CD14-positive monocyte (primary cell): ENCODE results near the gene STRBP. TPM values are rescaled to one million over a fixed set of nuclear protein-coding genes. Genes with fewer than 3 reads are reported as not detected.

Experiments
- DNase-seq, 3 donors: peaks; one replicate each; pipeline ENCODE4 v3.0.0-alpha.2; 2011 to 2022
- H2AFZ ChIP-seq: 2 replicates; pipeline ENCODE4 v1.6.0; 2012; ENCODE audit warnings: mild to moderate bottlenecking, low read depth, low read length, inconsistent platforms; ENCODE audit not compliant: insufficient read depth, poor library complexity, severe bottlenecking
- H3K27ac ChIP-seq, 2 donors: 1 replicate in 1 of 2; 2 replicates in 1 of 2; pipeline ENCODE4 v1.5.1; 2012 to 2013; ENCODE audit warnings: low read length in 2 of 2, control low read depth in 1 of 2, inconsistent platforms in 1 of 2, low read depth in 1 of 2, mild to moderate bottlenecking in 1 of 2
- H3K27me3 ChIP-seq, 2 donors: one replicate each; pipeline versions ENCODE4 v1.6.0 to v1.6.1; 2011 to 2013; ENCODE audit warnings: low read length in 2 of 2; ENCODE audit not compliant: control insufficient read depth in 2 of 2, insufficient read depth in 2 of 2
- H3K36me3 ChIP-seq, 2 donors: replicated peaks in 1 of 2; 1 replicate in 1 of 2; 2 replicates in 1 of 2; pipeline versions ENCODE4 v1.5.1 to v1.6.1; 2012 to 2013; ENCODE audit warnings: low read length in 2 of 2, control low read depth in 1 of 2, inconsistent platforms in 1 of 2, mild to moderate bottlenecking in 1 of 2; ENCODE audit not compliant: insufficient read depth in 2 of 2, control insufficient read depth in 1 of 2
- H3K4me1 ChIP-seq, 2 donors: 1 replicate in 1 of 2; 2 replicates in 1 of 2; pipeline versions ENCODE4 v1.5.1 to v1.6.1; 2012 to 2013; ENCODE audit warnings: low read length in 2 of 2, control low read depth in 1 of 2, inconsistent platforms in 1 of 2, mild to moderate bottlenecking in 1 of 2, moderate library complexity in 1 of 2; ENCODE audit not compliant: insufficient read depth in 2 of 2, control insufficient read depth in 1 of 2
- H3K4me2 ChIP-seq: replicated peaks from 2 replicates; pipeline ENCODE3; 2012; ENCODE audit warnings: low read length, moderate library complexity, mild to moderate bottlenecking; ENCODE audit not compliant: poor library complexity, severe bottlenecking; ENCODE audit errors: extremely low read depth
- H3K4me3 ChIP-seq, 3 experiments: fragments of 200-600 bp in 1 of 3; sonication (generic) in 1 of 3; replicated peaks in 1 of 3; 1 replicate in 2 of 3; 2 replicates in 1 of 3; pipeline ENCODE4 v1.5.1; 2011 to 2013; ENCODE audit warnings: low read length in 3 of 3, mild to moderate bottlenecking in 3 of 3, control low read depth in 2 of 3, low read depth in 2 of 3, inconsistent platforms in 1 of 3, moderate library complexity in 1 of 3
- H3K79me2 ChIP-seq: 2 replicates; pipeline ENCODE4 v1.6.0; 2012; ENCODE audit warnings: mild to moderate bottlenecking, control low read depth, inconsistent platforms, low read length, moderate library complexity; ENCODE audit not compliant: insufficient read depth
- H3K9ac ChIP-seq: 2 replicates; pipeline ENCODE4 v1.6.0; 2017; ENCODE audit warnings: low read length, mild to moderate bottlenecking; ENCODE audit not compliant: insufficient read depth, poor library complexity, severe bottlenecking
- H3K9me3 ChIP-seq, 2 donors: replicated peaks in 1 of 2; 1 replicate in 1 of 2; 2 replicates in 1 of 2; pipeline versions ENCODE4 v1.5.1 to v1.6.1; 2012 to 2013; ENCODE audit warnings: low read length in 2 of 2, control low read depth in 1 of 2; ENCODE audit not compliant: control insufficient read depth in 1 of 2, insufficient read depth in 1 of 2
- H4K20me1 ChIP-seq: 2 replicates; pipeline ENCODE4 v1.6.0; 2012; ENCODE audit warnings: mild to moderate bottlenecking, low read length, control low read depth, moderate library complexity; ENCODE audit not compliant: insufficient read depth
- H3K27ac Mint-ChIP-seq, 7 donors: one replicate each; pipeline ENCODE4 v1.8.0; 2020; ENCODE audit warnings: mild to moderate bottlenecking in 7 of 7, mixed read lengths in 7 of 7, moderate library complexity in 6 of 7, inconsistent platforms in 2 of 7
- H3K27me3 Mint-ChIP-seq, 3 donors: one replicate each; pipeline ENCODE4 v1.8.0; 2021 to 2022; ENCODE audit warnings: low read depth in 3 of 3, mild to moderate bottlenecking in 3 of 3, mixed read lengths in 3 of 3, moderate library complexity in 3 of 3, inconsistent platforms in 1 of 3
- H3K36me3 Mint-ChIP-seq, 2 donors: one replicate each; pipeline ENCODE4 v1.8.0; 2020; ENCODE audit warnings: mixed read lengths in 2 of 2, inconsistent platforms in 1 of 2, mild to moderate bottlenecking in 1 of 2
- H3K4me1 Mint-ChIP-seq: one replicate; pipeline ENCODE4 v1.8.0; 2020; ENCODE audit warnings: mild to moderate bottlenecking, mixed read lengths
- H3K4me3 Mint-ChIP-seq, 2 donors: one replicate each; pipeline ENCODE4 v1.8.0; 2020; ENCODE audit warnings: mild to moderate bottlenecking in 2 of 2, mixed read lengths in 2 of 2, moderate library complexity in 1 of 2
- H3K9me3 Mint-ChIP-seq, 7 donors: one replicate each; pipeline ENCODE4 v1.8.0; 2020 to 2022; ENCODE audit warnings: mixed read lengths in 7 of 7, mild to moderate bottlenecking in 6 of 7, moderate library complexity in 6 of 7, inconsistent platforms in 2 of 7
- CTCF ChIP-seq: fragments of 200-600 bp; IDR thresholded peaks from one replicate; pipeline ENCODE4 v1.8.0; 2022; ENCODE audit warnings: antibody characterized with exemption, mild to moderate bottlenecking
- WGBS: methylation state at CpG from one replicate; pipeline ENCODE4 v1.1.5; 2013; ENCODE audit warnings: missing lambda C conversion rate; ENCODE audit not compliant: insufficient coverage; 5-methylcytosine and 5-hydroxymethylcytosine counted together
- intact Hi-C, 2 donors: fragments of 100-400 bp; cut with micrococcal nuclease; formaldehyde crosslinking; loops; one replicate each; pipeline versions ENCODE4 v1.15.0 to v1.15.1; 2023
- polyA plus RNA-seq, 3 donors: library from polyadenylated mRNA; depleted of rRNA in 1 of 3; unstranded in 2 of 3; stranded (reverse) in 1 of 3; fragments of 300-500 nt in 2 of 3; fragments of >200 nt in 1 of 3; fragmentation: Illumina TruSeq in 2 of 3; gene quantifications; 1 replicate in 2 of 3; 2 replicates in 1 of 3; pipeline ENCODE4 v1.2.3, GENCODE V29; 2012 to 2021

Gene STRBP
- polyA plus RNA-seq, 3 donors = 0.97 to 1.9 (median 1.9) TPM

GRCh38 chr9:123128591-123128990, 139.8 kb downstream of the STRBP start:
- H3K27ac ChIP-seq = no peak overlapping the region
- H3K4me3 ChIP-seq = no peak overlapping the region
- H3K9me3 ChIP-seq = no peaks in the 10 kb centered on the region
- no peak overlapping the region for H3K9ac ChIP-seq
- peaks cover 7% of the 10 kb centered on the region for H3K4me1 Mint-ChIP-seq
- H2AFZ ChIP-seq = no peak overlapping the region
- H3K36me3 ChIP-seq = no peaks in the 10 kb centered on the region
- intact Hi-C loops = no loop called here
- DNase-seq = no peak
- no peak overlapping the region for H3K4me2 ChIP-seq
- no peak overlapping the region for H3K4me3 Mint-ChIP-seq
- no peaks in the 10 kb centered on the region for H3K4me1 ChIP-seq
- H3K27me3 Mint-ChIP-seq = no peaks in the 10 kb centered on the region
- H4K20me1 ChIP-seq = no peaks in the 10 kb centered on the region
- no CpG with 5 or more reads among the region's 4 CpGs for WGBS
- H3K79me2 ChIP-seq = no peaks in the 10 kb centered on the region
- no peak for TF ChIP-seq CTCF
- no peaks in the 10 kb centered on the region for H3K36me3 Mint-ChIP-seq
- H3K9me3 Mint-ChIP-seq = no peaks in the 10 kb centered on the region
- H3K27me3 ChIP-seq = no peaks in the 10 kb centered on the region
- H3K27ac Mint-ChIP-seq = no peak overlapping the region

DNA sequence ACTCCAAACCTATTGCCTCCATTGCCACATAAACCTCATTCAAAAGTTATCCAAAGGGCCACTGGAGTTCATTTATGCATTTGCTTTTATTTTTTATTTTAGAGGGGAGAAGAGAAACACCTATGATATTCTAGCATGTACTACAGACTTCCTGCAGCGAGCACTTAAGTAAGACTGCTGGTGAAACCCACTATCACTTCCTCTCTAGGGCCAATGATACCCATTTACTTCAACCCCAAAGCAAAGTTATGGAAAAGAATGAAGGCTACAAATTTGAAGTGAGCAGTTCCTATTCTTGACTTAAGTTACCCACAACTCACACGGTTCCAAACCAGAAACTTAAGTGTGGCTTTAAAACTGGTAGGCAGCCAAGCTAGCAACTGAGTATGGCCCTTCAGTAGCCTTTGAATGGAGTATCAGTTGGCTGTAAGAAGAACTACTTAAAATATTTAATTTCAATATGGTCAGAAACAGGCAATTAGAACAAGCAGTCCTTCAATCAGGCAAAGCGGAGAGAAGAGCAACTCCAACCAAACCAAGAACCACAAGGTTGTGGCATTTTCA, 140.8 kb downstream of the STRBP start:
- Histone ChIP-seq H3K4me3 (no peak overlapping the region), H3K36me3 (no peaks in the 10 kb centered on the region), H3K9ac (no peak overlapping the region), H3K27me3 (no peaks in the 10 kb centered on the region), H4K20me1 (no peaks in the 10 kb centered on the region), H3K79me2 (no peaks in the 10 kb centered on the region), H3K4me2 (no peak overlapping the region), H3K4me1 (no peaks in the 10 kb centered on the region), H2AFZ (no peak overlapping the region), H3K27ac (no peak overlapping the region), H3K9me3 (no peaks in the 10 kb centered on the region)
- Mint-ChIP-seq H3K4me3 (no peak overlapping the region), H3K9me3 (no peaks in the 10 kb centered on the region), H3K27ac (no peak overlapping the region), H3K36me3 (no peaks in the 10 kb centered on the region), H3K27me3 (no peaks in the 10 kb centered on the region), H3K4me1 (peaks cover 7% of the 10 kb centered on the region)
- TF ChIP-seq CTCF = no peak
- no CpG with 5 or more reads among the region's 3 CpGs for WGBS
- intact Hi-C loops = no loop called here
- DNase-seq = no peak
